HG02840 (cell line): ENCODE measurements around the gene ZMIZ1.
A peak's percentile ranks its signal among the peaks of the same experiment; 100 is the strongest.

ENCODE experiments used
- ATAC-seq: cut with Tn5 transposase; IDR thresholded peaks from one replicate; pipeline ENCODE4 v1.9.1; 2021; ENCODE audit warnings: mild to moderate bottlenecking, moderate library complexity, moderate number of reproducible peaks; ENCODE audit not compliant: unreplicated experiment, low FRiP score

ZMIZ1 gene

DNA sequence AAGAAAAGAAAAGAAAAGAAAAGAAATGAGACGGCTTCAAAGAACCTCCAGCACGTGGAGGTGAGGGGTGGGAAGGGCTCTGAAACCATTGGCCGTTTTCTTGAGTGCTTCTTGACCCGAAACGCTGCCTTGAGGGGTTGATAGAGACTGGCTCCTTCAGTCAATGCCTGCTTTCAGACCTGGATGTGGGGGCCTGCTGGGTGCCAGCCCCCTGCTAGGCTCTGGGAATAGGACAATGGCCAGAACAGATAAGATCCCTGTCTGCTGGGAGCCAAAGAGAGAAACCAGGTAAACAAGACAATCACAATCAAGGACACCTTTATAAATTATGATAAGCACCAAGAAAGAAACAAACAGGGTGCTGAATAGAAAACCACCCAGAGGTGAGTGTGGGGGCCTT, 27.7 kb downstream of the ZMIZ1 start:
- no peak for ATAC-seq

- ATAC-seq = no peak
Observed at GRCh38 chr10:79097021-79097872, 28.5 kb downstream of the ZMIZ1 start.

- ATAC-seq = no peak
Observed at GRCh38 chr10:79098061-79098460, 29.3 kb downstream of the ZMIZ1 start.

- ATAC-seq = peak; percentile 58
Observed at GRCh38 chr10:79098596-79099015, 29.8 kb downstream of the ZMIZ1 start.

DNA sequence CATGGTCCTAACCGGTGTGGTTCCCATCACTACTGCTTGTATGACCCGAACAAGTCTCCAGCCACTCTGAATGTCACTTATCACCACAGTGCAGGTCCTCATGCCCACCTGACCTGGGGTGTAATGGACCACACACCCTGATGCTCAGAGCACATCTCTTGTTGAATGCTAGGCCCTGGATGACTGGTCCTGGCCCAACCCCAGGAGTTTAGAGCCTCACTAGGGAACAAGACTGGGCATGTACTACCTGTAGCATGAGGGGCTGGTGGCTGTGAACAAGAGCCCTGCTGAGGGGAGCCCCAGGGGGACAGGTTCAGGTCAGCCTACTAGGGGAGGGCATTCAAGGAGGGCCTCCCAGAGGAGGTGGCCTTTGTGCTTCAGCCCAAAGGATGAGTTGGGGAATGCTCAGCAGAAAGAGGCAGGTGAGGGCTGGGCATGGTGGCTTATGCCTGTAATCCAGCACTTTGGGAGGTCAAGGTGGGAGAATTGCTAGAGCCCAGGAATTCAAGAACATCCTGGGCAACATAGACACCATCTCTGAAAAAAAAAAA, 31.2 kb downstream of the ZMIZ1 start:
- no peak for ATAC-seq

- no peak for ATAC-seq
Observed at GRCh38 chr10:79100771-79101170, 32.0 kb downstream of the ZMIZ1 start.

GRCh38 chr10:79101560-79102497, 33.1 kb downstream of the ZMIZ1 start:
- no peak for ATAC-seq

DNA sequence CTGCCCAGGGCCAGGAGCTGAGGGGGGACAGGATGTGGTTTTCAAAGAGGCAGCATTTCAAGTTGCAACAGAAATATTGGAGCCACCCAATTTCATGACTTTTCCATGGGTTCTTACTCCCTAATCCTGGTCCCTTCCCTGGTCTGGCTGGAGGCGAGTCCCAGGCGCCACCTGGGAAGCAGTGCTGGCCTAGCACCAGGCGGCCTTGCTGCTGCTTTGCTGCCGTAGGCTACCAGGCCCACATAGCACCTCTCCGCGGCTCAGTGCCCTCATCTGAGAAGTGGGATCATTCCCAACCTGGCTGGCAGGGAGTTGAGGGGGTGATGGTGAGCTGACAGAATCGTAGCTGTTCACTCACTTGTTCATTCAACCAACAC, 33.7 kb downstream of the ZMIZ1 start:
- ATAC-seq = no peak

DNA sequence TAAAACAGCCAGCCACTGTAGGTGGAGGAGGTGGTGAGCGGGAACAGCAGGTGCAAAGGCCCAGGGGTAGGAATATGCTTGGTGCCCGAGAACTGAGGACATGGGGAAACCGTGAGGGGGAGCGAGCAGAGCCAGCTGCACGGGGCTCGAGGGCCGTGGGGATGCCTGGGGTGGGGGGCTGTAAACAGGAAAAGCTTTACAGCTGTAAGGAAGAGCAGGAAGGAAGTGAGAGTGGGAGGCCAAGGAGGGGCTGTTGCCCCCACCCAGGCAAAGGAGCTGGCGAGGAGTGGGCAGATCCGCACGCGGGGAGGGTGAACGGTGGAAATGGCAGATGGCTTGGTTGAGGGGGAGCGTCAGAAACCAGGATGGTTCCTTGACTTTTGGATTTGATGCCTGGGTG, 34.4 kb downstream of the ZMIZ1 start:
- ATAC-seq = no peak

- ATAC-seq = no peak
Observed at GRCh38 chr10:79103585-79103984, 34.8 kb downstream of the ZMIZ1 start.

GRCh38 chr10:79105150-79105739, 36.5 kb downstream of the ZMIZ1 start:
- no peak for ATAC-seq

DNA sequence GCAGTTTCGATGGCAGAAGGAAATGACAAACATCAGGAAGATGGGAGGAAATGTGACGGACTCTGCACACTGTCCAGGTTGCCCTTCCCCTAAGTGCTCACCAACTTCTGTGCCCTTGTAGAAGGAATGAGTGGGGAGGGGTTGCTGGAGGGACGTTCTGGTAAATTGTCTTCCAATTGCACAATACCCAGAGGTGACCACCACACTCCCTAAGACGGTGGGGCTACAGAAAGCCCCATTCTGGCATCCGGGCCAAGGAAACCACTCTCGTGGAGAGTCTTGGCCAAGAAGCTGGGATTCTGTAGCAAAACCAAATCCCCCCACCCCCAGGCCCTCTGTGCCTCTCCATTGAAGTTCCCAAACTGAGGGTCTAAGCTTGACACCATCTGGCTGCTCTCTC, 37.1 kb downstream of the ZMIZ1 start:
- ATAC-seq = no peak

GRCh38 chr10:79106256-79107050, 37.7 kb downstream of the ZMIZ1 start:
- ATAC-seq = no peak

DNA sequence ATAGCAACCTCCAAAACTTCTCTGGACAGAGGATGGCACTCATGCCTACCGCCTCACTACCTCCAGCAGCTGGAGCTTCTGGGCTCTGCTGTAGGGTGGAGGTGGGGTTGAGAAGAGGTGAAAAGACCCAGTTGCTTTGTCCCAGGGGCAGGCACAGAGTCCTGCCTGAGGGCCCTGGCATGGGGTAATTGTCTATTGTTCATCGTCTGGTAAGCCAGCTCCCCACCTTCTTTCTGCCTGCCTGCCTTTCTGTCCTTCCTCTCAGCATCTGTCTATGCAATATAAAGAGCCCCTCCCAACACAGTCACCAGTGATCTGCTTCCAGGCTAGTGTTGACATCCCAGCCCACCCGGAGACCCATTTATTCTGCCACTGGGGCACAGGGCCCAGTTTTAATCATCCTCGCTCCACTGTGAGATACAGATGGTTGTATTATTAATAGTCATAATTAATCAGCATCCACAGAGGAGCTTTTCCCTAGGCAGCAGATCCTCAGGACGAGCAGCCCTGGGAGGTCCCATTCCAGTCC, 39.0 kb downstream of the ZMIZ1 start:
- ATAC-seq = no peak

GRCh38 chr10:79108728-79109127, 40.0 kb downstream of the ZMIZ1 start:
- ATAC-seq = no peak

DNA sequence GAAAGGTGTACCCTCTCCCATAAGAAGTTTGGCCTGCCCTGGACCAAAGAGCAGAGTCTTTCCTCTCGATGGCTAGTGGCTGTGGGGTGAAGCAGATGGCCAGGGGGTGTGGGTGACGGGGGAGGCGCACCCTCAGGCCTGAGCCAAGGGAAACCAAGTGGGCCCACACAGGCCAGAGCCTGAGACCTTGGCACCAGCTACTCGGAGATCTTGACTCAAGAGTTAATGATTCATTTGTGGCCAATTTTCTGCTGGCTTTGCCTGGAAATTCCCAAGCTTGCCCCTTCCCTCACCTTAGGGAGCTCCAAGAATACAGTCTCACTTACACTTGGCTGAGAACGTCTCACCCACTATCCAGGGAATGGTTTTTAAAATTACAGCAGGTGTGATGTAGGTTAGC, 42.7 kb downstream of the ZMIZ1 start:
- no peak for ATAC-seq

- no peak for ATAC-seq
Observed at GRCh38 chr10:79111846-79112614, 43.3 kb downstream of the ZMIZ1 start.

DNA sequence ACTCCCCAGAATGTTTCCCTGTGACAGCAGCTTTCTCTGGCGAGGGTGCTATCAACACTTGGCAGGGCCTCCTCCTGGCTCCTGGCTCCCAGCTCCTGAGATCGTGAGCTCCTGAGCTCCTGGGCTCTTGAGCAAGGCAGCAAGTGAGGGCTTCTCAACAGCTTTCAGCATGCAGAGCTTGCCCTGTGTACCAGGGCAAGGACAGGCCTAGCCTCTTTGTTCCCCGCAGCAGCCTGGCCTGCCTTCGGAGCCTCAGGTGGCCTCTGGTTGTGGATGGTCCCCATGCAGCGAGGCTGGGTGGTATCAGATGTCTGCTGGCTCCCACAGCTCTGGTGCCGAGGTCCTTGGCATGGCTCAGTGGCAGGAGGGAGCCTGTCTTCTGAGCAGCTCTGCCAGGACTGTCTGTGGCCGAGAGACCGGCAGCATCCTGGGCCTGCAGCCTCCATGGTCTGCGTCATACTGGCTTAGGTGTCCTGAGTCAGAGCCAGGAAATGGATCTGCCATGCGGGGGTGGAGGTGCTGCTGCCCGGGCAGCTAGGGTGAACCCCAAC, 44.2 kb downstream of the ZMIZ1 start:
- ATAC-seq = no peak

DNA sequence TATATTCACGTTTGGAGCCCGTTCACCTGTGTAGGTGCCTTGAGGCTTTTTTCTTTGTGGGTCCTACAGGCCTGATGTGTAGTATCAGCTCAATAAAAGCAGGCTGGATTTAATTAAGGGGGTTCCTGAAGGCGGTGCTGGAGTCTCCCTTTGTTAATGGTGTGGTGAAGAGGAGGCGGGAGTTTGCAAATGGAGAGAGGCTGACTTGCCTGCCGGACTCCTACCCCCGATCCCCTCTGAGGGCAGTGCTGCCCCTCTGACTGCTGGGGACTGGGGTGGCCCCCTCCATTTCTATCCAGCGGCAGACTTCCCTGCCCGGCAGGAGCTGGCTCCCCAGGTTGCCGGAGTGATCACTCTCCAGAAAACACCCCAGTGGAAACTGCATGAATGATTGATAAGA, 45.1 kb downstream of the ZMIZ1 start:
- no peak for ATAC-seq
